Mucosa of stomach (tissue), 1 donor: ENCODE data around the gene TIMD4.
"Not testable (repeated sequence)": the region's sequence is repeated elsewhere in the genome, so short reads cannot be mapped to it uniquely, and the experiment has no call there.

ENCODE experiments used
- H3K27me3 ChIP-seq: one replicate; pipeline ENCODE4 v1.7.0; 2013; ENCODE audit warnings: mild to moderate bottlenecking, low read length; ENCODE audit not compliant: control insufficient read depth, insufficient read depth
- H3K36me3 ChIP-seq: one replicate; pipeline ENCODE4 v1.7.0; 2013; ENCODE audit warnings: low read length; ENCODE audit not compliant: control insufficient read depth, insufficient read depth
- H3K4me1 ChIP-seq: one replicate; pipeline ENCODE4 v1.7.0; 2013; ENCODE audit warnings: mild to moderate bottlenecking, low read length; ENCODE audit not compliant: control insufficient read depth, insufficient read depth
- H3K4me3 ChIP-seq: one replicate; pipeline ENCODE4 v1.7.0; 2013; ENCODE audit warnings: low read length
- H3K9ac ChIP-seq: one replicate; pipeline ENCODE4 v1.7.0; 2013; ENCODE audit warnings: mild to moderate bottlenecking, low read length, moderate library complexity
- H3K9me3 ChIP-seq: one replicate; pipeline ENCODE4 v1.7.0; 2013; ENCODE audit warnings: mild to moderate bottlenecking, low read length, moderate library complexity; ENCODE audit not compliant: control insufficient read depth
- donor health status: Pancreatic carcinoma.

TIMD4 gene

DNA sequence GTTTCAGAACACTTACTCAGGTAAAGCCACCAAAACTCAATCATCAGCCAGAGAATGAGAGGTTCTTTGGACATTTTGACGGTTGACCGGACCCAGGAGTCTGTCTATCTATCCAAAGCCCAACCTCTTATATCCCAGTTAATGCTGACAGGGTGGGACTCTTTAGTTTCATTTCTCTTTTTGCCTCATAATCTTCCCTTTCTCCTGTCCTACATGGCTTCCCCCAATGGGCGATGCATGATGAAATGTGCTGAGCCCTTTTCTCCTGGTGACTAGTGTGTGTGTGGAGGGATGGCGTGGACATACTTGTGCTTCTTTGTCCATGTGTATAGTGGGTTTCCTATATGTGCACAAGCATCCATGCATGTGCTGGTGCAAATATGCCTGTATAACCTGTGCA is at the start of gene TIMD4:
Gene TIMD4 (minus strand): TSS at position 102 of the 400 bp plus-strand sequence. CDS start 28 bp downstream, at position 74.
- no peaks in the 10 kb centered on the region for H3K36me3 ChIP-seq
- no peaks in the 10 kb centered on the region for H3K4me1 ChIP-seq
- H3K4me3 ChIP-seq, result no peak within 1 kb of the TSS
- H3K27me3 ChIP-seq, result no peaks in the 10 kb centered on the region
- H3K9me3 ChIP-seq, result no peaks in the 10 kb centered on the region
- no peak within 1 kb of the TSS for H3K9ac ChIP-seq

DNA sequence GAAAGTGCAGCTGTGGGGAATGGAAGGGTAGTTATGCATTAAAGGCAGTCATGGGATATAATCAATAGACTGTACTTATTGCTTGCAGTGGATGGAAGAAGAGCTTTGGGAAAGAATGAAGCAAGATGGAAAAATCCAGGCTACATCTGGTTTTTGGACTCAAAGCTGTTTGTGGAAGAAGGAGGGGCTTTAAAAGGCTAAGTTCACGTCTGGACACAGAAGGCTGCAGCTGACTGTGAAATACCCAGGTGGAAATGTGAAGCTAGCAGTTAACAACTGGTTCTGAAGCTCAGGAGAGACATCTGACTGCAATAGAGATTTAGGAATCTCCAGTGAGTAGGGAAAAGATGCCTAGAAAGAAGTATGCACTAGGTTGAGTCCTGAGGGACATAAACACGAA is 43.2 kb upstream of the TIMD4 start:
- Histone ChIP-seq H3K9me3 (no peaks in the 10 kb centered on the region), H3K27me3 (no peaks in the 10 kb centered on the region), H3K36me3 (no peaks in the 10 kb centered on the region), H3K4me1 (no peaks in the 10 kb centered on the region), H3K4me3 (no peak overlapping the region), H3K9ac (no peak overlapping the region)

DNA sequence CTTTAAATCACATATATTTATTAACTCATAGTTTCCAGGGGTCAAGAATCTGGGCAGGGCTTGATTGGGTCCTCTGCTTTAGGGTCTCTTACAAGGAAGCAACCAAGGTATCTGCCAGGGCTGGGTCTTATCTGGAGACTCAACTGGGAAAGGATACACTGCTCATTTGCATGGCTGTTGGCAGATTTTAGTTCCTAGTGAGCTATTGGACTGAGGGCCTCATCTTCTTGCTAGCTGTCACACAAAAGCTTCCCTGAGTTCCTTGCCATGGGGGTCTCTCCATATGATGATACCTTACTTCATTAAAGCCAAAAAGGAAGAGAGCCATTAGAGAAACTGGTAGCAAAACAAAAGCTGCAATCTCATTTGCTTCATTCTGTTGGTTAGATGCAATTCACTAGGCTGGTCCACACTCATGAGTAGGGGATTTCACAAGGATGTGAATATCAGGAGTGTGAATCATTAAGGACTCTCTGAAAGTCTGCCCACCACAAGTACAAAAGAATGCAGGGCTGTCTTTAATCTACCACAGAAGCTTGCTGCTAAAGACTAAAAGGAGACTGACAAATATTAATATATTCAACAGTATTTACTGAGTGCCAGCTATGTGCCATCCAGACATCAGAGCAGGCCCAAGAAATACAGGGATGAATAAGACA is 42.0 kb upstream of the TIMD4 start:
- H3K9ac ChIP-seq, result no peak overlapping the region
- H3K27me3 ChIP-seq, result no peaks in the 10 kb centered on the region
- H3K4me1 ChIP-seq, result no peaks in the 10 kb centered on the region
- no peak overlapping the region for H3K4me3 ChIP-seq
- no peaks in the 10 kb centered on the region for H3K36me3 ChIP-seq
- H3K9me3 ChIP-seq, result no peaks in the 10 kb centered on the region

DNA sequence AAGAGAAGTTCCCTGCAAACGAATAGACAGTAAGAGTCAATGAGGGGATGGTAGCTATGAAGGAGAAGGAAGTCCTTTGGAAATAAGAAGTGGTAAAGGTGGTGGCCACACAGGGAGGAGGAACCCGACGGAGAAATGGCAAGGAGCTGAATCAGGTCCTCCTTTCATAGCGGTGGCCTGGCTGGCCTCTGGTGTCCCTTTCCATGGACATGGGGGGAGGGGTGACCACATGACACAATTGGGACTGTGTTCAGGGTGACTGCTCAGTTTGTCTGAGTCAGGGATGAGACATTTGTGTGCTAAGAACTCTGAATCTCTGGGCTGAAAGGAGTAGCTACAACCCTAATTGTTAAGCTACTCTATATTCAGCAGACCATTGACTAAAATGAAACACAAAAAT is 28.7 kb upstream of the TIMD4 start:
- H3K36me3 ChIP-seq, result no peaks in the 10 kb centered on the region
- H3K9ac ChIP-seq, result no peak overlapping the region
- no peaks in the 10 kb centered on the region for H3K9me3 ChIP-seq
- H3K4me3 ChIP-seq, result no peak overlapping the region
- no peaks in the 10 kb centered on the region for H3K4me1 ChIP-seq
- no peaks in the 10 kb centered on the region for H3K27me3 ChIP-seq

DNA sequence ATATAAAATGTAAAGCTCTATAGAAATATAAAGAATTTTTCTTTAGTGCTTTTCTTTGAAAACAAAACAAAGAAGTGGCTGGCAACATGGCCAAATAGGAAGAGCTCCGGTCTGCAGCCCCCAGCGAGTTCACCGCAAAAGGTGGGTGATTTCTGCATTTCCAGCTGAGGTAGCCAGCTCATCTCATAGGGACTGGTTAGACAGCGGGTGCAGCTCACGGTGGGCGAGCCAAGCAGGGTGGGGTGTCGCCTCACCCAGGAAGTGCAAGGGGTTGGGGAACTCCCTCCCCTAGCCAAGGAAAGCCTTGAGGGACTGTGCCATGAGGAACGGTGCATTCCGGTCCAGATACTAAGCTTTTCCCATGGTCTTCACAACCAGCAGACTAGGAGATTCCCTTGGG is 21.0 kb upstream of the TIMD4 start:
- Histone ChIP-seq H3K4me3 (no peak overlapping the region), H3K9me3 (no peaks in the 10 kb centered on the region), H3K9ac (no peak overlapping the region), H3K36me3 (no peaks in the 10 kb centered on the region), H3K4me1 (no peaks in the 10 kb centered on the region), H3K27me3 (no peaks in the 10 kb centered on the region)

DNA sequence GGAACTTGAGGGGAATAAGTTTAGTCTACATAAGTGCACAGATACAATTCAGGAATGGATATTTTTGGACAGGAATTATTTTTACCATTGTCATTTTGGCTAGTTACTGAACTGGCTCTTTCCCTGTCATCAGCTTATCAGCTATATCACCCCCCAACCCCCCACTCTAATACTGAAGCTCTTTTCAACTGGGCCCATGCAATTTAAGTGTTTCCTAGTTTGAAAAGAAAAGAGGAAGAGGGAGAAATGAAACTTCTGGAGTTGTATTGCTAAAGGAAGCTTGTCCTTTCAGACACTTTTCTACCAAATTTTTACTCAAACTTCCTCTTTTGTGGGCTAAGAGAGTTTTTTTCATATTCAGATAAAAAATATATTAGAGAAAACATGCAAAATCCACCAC is 18.5 kb upstream of the TIMD4 start:
- Histone ChIP-seq H3K9me3 (no peaks in the 10 kb centered on the region), H3K9ac (no peak overlapping the region), H3K36me3 (no peaks in the 10 kb centered on the region), H3K4me1 (no peaks in the 10 kb centered on the region), H3K27me3 (no peaks in the 10 kb centered on the region), H3K4me3 (no peak overlapping the region)

DNA sequence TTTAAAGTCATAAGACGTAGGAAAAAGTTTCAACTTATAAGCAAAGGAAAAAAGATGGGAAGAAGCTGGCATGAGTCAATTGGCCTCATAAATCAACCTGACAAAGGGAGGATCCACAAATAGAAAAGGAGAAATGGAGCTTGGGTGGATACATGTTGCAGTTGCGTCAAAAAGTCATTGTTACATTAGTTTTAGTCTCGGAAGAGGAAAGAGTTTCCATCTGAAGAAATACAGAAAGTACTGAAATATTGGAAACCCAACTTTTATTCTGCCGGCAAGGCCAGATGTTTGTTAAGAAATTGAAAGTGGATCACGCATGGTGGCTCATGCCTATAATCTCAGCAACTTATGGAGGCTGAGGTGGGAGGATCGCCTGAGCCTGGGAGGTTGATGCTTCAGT is 11.3 kb upstream of the TIMD4 start:
- Histone ChIP-seq H3K36me3 (no peaks in the 10 kb centered on the region), H3K27me3 (no peaks in the 10 kb centered on the region), H3K9ac (no peak overlapping the region), H3K9me3 (no peaks in the 10 kb centered on the region), H3K4me1 (no peaks in the 10 kb centered on the region), H3K4me3 (no peak overlapping the region)

DNA sequence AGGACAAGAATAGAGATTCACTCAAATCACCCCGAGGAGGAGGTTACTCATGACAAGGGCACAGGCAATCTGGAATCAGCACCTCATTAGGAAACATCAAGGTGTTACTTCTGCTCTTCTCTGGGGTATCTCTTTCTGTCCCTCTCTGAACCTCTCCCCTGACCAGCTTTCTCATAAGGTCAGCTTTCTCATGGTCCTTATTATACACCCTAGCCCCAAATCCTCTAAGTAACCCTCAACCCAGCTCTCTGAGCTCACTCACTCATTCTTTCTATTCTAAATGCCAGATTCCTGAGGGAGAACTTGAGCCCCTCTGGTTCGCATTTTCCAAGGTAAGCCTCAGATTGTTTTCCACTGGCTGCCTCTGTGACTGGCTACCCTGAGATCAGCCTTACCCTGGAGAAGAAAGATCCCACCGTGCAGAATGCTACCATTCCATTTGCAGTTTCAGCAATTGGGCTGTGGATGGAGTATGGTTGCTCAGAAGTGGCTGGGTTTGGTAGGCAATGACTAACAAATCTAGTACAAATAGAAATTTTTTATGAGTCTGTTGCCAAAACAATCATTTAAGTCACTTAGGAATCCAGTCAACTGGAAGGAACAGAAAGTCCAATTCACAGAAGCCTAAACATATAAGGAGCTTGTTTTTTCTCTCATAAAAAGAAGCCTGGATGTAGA is 9.0 kb upstream of the TIMD4 start:
- H3K4me1 ChIP-seq, result no peaks in the 10 kb centered on the region
- no peaks in the 10 kb centered on the region for H3K36me3 ChIP-seq
- H3K9me3 ChIP-seq, result no peaks in the 10 kb centered on the region
- H3K4me3 ChIP-seq, result no peak overlapping the region
- H3K9ac ChIP-seq, result no peak overlapping the region
- H3K27me3 ChIP-seq, result no peaks in the 10 kb centered on the region

DNA sequence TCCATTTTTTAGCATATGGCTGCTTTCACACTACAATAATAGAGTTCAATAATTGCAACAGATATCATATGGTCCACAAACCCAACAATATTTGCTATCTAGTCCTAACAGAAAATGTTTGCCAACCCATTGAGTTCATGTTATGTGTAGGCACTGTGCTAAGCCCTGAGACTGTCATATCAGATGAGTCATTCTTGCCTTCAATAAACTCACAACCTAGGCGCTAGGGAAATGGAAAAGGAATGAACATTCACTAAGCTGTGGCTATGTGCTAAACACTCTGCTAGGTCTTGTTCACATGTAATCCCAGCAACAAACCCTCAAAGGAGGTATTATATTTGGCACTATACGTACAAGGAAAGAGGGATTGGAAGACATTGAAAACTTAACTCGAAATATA is 8.4 kb upstream of the TIMD4 start:
- H3K4me1 ChIP-seq, result no peaks in the 10 kb centered on the region
- no peaks in the 10 kb centered on the region for H3K9me3 ChIP-seq
- no peak overlapping the region for H3K9ac ChIP-seq
- no peaks in the 10 kb centered on the region for H3K36me3 ChIP-seq
- H3K4me3 ChIP-seq, result no peak overlapping the region
- no peaks in the 10 kb centered on the region for H3K27me3 ChIP-seq

DNA sequence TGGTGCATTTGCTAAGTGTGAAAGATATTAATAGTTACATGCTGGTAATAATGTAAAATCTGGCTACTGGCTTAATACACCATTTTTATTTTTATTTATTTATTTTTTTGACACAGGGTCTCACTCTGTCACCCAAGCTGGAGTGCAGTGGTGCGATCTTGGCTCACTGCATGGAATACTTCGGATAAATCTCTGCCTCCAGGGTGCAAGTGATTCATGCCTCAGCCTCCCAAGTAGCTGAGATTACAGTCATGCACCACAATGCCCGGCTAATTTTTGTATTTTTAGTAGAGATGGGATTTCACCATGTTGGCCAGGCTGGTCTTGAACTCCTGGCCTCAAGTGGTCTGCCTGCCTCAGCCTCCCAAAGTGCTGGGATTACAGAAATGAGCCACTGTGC is 4.4 kb upstream of the TIMD4 start:
- not testable (repeated sequence) for H3K9me3 ChIP-seq, H3K4me3 ChIP-seq, H3K27me3 ChIP-seq, H3K36me3 ChIP-seq, H3K9ac ChIP-seq, H3K4me1 ChIP-seq

DNA sequence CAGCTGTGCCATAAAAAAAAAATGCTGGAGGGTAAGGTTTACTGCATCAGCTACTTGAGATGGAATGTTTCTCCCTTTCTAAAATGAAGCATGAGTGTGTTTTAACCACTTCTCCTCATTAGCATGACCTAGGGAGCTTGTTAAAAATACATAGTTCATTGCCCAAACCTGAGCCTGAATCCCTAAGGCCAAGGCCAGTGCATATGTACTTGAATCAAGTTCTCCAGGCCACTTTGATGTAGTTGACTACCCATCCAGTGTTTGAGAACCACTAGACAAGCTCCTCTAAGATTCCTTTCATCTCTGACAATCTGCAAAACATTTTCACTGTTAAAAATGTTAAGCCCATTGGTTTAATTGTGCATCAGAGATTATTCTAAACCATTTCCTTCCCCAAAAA is 6.7 kb downstream of the TIMD4 start:
- H3K4me1 ChIP-seq, result no peaks in the 10 kb centered on the region
- H3K9ac ChIP-seq, result no peak overlapping the region
- no peaks in the 10 kb centered on the region for H3K9me3 ChIP-seq
- no peaks in the 10 kb centered on the region for H3K27me3 ChIP-seq
- H3K4me3 ChIP-seq, result no peak overlapping the region
- H3K36me3 ChIP-seq, result no peaks in the 10 kb centered on the region

DNA sequence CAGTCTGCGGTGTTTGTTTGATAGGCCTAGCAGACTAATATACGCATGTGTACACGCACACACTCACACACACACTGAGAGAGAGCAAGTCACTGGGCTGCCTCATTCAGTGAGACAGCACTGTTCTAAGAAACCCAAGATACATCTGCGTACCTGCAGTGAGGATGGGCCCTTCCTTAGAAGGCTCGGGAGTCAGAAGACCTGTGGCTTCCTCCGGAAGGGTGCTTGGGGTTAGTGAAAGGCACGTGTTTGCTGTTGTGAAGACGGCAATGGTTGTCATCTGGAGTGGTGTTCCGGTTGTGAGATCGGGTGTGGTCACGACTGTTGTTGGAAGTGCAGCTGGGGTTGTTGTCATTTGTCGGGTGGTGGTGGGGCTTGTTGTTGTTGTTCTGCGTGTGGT is 11.7 kb downstream of the TIMD4 start:
- Histone ChIP-seq H3K27me3 (no peaks in the 10 kb centered on the region), H3K9me3 (no peaks in the 10 kb centered on the region), H3K36me3 (no peaks in the 10 kb centered on the region), H3K4me3 (no peak overlapping the region), H3K4me1 (no peaks in the 10 kb centered on the region), H3K9ac (no peak overlapping the region)

DNA sequence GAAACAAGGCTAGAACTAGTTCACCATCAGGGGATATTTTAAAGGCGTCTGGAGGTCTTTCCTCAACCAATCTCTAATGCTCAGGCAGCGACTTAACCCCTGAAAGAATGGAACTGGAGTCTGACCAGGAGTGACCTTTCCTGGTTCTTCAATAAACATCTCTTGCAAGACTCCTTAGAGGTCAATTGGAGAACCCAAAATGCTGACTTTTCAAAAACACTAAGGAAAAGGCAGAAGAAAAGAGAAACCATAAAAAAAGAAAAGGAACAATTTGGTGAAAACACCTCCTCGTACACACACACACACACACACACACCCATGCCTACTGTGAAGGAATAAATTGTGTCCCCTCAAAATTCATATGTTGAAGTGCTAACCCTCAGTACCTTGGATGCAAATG is 12.3 kb downstream of the TIMD4 start:
- H3K27me3 ChIP-seq, result no peaks in the 10 kb centered on the region
- H3K36me3 ChIP-seq, result no peaks in the 10 kb centered on the region
- H3K4me1 ChIP-seq, result no peaks in the 10 kb centered on the region
- no peaks in the 10 kb centered on the region for H3K9me3 ChIP-seq
- no peak overlapping the region for H3K9ac ChIP-seq
- H3K4me3 ChIP-seq, result no peak overlapping the region
